IMR-90 (cell line): ENCODE results near the gene UNC5A. TPM values are rescaled to one million over a fixed set of nuclear protein-coding genes. Genes with fewer than 3 reads are reported as not detected.

Experiments used
- ATAC-seq: fragments of 200-7000 bp; cut with Tn5 transposase; 2 replicates; pipeline ENCODE4 v1.9.1; 2020; ENCODE audit warnings: low read depth, mild to moderate bottlenecking, moderate library complexity
- BruUV-seq: library from RNA; stranded (reverse); fragments of 400-500 nt; replicated peaks from 2 replicates; lab custom pipeline; 2021; lab: Mats Ljungman, UMichigan
- CTCF ChIA-PET: fragments of 300-600 bp; formaldehyde crosslinking; extraction: SDS; loops from one replicate; lab custom pipeline; 2021; ENCODE audit warnings: antibody characterized with exemption; lab: Yijun Ruan, JAX
- POLR2A ChIA-PET: fragments of 300-600 bp; sonication (Branson Sonifier 250); formaldehyde crosslinking; loops from one replicate; lab custom pipeline; 2022; ENCODE audit warnings: antibody characterized with exemption; ENCODE audit not compliant: unreplicated experiment; lab: Charles Lee
- DNase-seq: peaks from one replicate; pipeline ENCODE4 v3.0.0; 2013
- H2AFZ ChIP-seq: replicated peaks from 2 replicates; pipeline ENCODE3; 2013; ENCODE audit warnings: low read length, mild to moderate bottlenecking; ENCODE audit not compliant: poor library complexity
- H2AK5ac ChIP-seq: 2 replicates; pipeline ENCODE4 v1.6.1; 2013; ENCODE audit warnings: low read depth, low read length, inconsistent platforms
- H2AK9ac ChIP-seq: replicated peaks from 2 replicates; pipeline ENCODE3; 2013; ENCODE audit warnings: mild to moderate bottlenecking, low read depth, low read length, moderate library complexity; ENCODE audit not compliant: poor library complexity
- H2BK120ac ChIP-seq: 2 replicates; pipeline ENCODE4 v1.6.1; 2013; ENCODE audit warnings: low read depth, low read length, inconsistent platforms
- H2BK15ac ChIP-seq: 3 replicates; pipeline ENCODE4 v1.6.1; 2013; ENCODE audit warnings: low read depth, low read length, inconsistent platforms
- H2BK20ac ChIP-seq: 2 replicates; pipeline ENCODE4 v1.6.1; 2013; ENCODE audit warnings: low read depth, mild to moderate bottlenecking, inconsistent platforms, low read length, moderate library complexity
- H2BK5ac ChIP-seq: 2 replicates; pipeline ENCODE4 v1.6.1; 2013; ENCODE audit warnings: mild to moderate bottlenecking, low read depth, low read length, inconsistent platforms; ENCODE audit not compliant: poor library complexity, severe bottlenecking
- H3K14ac ChIP-seq: replicated peaks from 2 replicates; pipeline ENCODE4 v1.6.1; 2013; ENCODE audit warnings: low read depth, low read length, inconsistent platforms
- H3K18ac ChIP-seq: 2 replicates; pipeline ENCODE4 v1.6.1; 2013; ENCODE audit warnings: low read depth, low read length, control low read depth
- H3K23ac ChIP-seq: 2 replicates; pipeline ENCODE4 v1.6.1; 2013; ENCODE audit warnings: low read depth, low read length, inconsistent platforms
- H3K27ac ChIP-seq: 2 replicates; pipeline ENCODE4 v1.5.1; 2013; ENCODE audit warnings: mild to moderate bottlenecking, control low read depth, low read length; ENCODE audit not compliant: insufficient read depth
- H3K27me3 ChIP-seq: 2 replicates; pipeline ENCODE4 v1.6.1; 2013; ENCODE audit warnings: low read length; ENCODE audit not compliant: control insufficient read depth, insufficient read depth
- H3K36me3 ChIP-seq: 2 replicates; pipeline ENCODE4 v1.6.1; 2013; ENCODE audit warnings: low read length, mixed read lengths; ENCODE audit not compliant: control insufficient read depth, insufficient read depth
- H3K4ac ChIP-seq: 2 replicates; pipeline ENCODE4 v1.6.1; 2013; ENCODE audit warnings: low read depth, low read length, inconsistent platforms
- H3K4me1 ChIP-seq: 2 replicates; pipeline ENCODE4 v1.6.1; 2013; ENCODE audit warnings: low read length, mixed read lengths; ENCODE audit not compliant: control insufficient read depth, insufficient read depth
- H3K4me2 ChIP-seq: 2 replicates; pipeline ENCODE4 v1.6.1; 2013; ENCODE audit warnings: low read depth, mild to moderate bottlenecking, control low read depth, low read length, moderate library complexity
- H3K4me3 ChIP-seq: 2 replicates; pipeline ENCODE4 v1.5.1; 2013; ENCODE audit warnings: low read depth, mild to moderate bottlenecking, control low read depth, low read length, moderate library complexity; ENCODE audit not compliant: insufficient read depth
- H3K56ac ChIP-seq: 2 replicates; pipeline ENCODE4 v1.6.1; 2013; ENCODE audit warnings: low read length, inconsistent platforms; ENCODE audit not compliant: insufficient read depth; ENCODE audit errors: extremely low read depth
- H3K79me1 ChIP-seq, 2 experiments: 2 replicates each; pipeline ENCODE4 v1.6.1; 2013; ENCODE audit warnings: low read length in 2 of 2, inconsistent platforms in 1 of 2, low read depth in 1 of 2
- H3K9ac ChIP-seq: 2 replicates; pipeline ENCODE4 v1.6.1; 2013; ENCODE audit warnings: low read depth, low read length, control low read depth
- H3K9me1 ChIP-seq: 2 replicates; pipeline ENCODE4 v1.6.1; 2013; ENCODE audit warnings: low read length, inconsistent platforms; ENCODE audit not compliant: insufficient read depth
- H3K9me3 ChIP-seq: 2 replicates; pipeline ENCODE4 v1.6.1; 2013; ENCODE audit warnings: low read length; ENCODE audit not compliant: control insufficient read depth, insufficient read depth
- H4K20me1 ChIP-seq: 2 replicates; pipeline ENCODE4 v1.6.1; 2013; ENCODE audit warnings: low read length, inconsistent platforms; ENCODE audit not compliant: insufficient read depth
- H4K5ac ChIP-seq: 2 replicates; pipeline ENCODE4 v1.6.1; 2013; ENCODE audit warnings: mild to moderate bottlenecking, low read depth, low read length, control low read depth
- H4K8ac ChIP-seq, 2 experiments: 2 replicates each; pipeline ENCODE4 v1.6.1; 2013; ENCODE audit warnings: low read depth in 2 of 2, low read length in 2 of 2, control low read depth in 1 of 2, inconsistent platforms in 1 of 2
- H4K91ac ChIP-seq: 2 replicates; pipeline ENCODE4 v1.6.1; 2013; ENCODE audit warnings: low read depth, low read length, inconsistent platforms; ENCODE audit not compliant: insufficient read depth
- CTCF ChIP-seq: conservative IDR thresholded peaks from 2 replicates; pipeline ENCODE4 v1.5.1; 2012; ENCODE audit warnings: mild to moderate bottlenecking, low read depth, low read length, improper control_type of control experiment
- WGBS, 2 experiments: methylation state at CpG; one replicate each; pipeline versions ENCODE4 v1.1.5 to v1.1.7; 2013; ENCODE audit warnings: missing lambda C conversion rate in 2 of 2; ENCODE audit not compliant: insufficient read length in 1 of 2; ENCODE audit errors: extremely low coverage in 2 of 2; 5-methylcytosine and 5-hydroxymethylcytosine counted together
- dilution Hi-C: fragments of 300-500 bp; cut with HindIII; formaldehyde crosslinking; loops from one replicate; pipeline ENCODE4 v1.14.3; 2018; ENCODE audit warnings: low sequenced_read_pairs; ENCODE audit not compliant: unreplicated experiment
- in situ Hi-C: fragments of 300-500 bp; cut with MboI; formaldehyde crosslinking; loops from 3 replicates; pipeline ENCODE4 v1.14.3; 2019; ENCODE audit warnings: low sequenced_read_pairs, inconsistent platforms, mixed read lengths
- intact Hi-C: fragments of 100-400 bp; cut with micrococcal nuclease; formaldehyde crosslinking; loops from 2 replicates; pipeline ENCODE4 v1.10.0; 2022
- polyA plus RNA-seq, 3 experiments: library from polyadenylated mRNA; depleted of rRNA; stranded (reverse); fragments of >200 nt; gene quantifications; 2 replicates each; pipeline ENCODE4 v1.2.3, GENCODE V29; 2012; ENCODE audit warnings: low replicate concordance in 1 of 3
- total RNA-seq: library from RNA; depleted of rRNA; stranded (reverse); fragments of >200 nt; gene quantifications from 2 replicates; pipeline ENCODE4 v1.2.3, GENCODE V29; 2012

UNC5A gene
- total and polyA plus RNA-seq, 2 of the 4 experiments (the other 2 are of a cell fraction), result not detected

DNA sequence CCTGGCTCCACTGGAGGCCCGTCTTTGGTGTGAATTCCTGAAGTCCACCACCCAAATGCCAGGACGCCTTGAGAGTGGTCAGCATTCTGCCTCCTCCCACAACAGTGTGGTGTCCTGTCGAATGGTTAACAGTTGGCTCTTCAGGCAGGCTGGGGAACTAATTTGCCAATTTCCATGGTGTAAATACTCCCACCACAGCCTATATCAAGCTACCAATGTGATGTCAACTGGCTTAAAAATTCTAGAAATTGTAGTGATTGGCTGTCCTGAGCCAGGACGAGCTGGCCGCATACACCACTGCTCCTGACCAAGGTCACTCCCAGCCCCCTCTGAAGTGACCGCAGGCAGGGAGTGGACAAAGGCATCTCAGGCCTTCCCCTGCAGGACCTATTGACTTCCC lies 11.1 kb downstream of the UNC5A start:
- ChIA-PET CTCF (no interaction called here), POLR2A (no interaction called here)
- no peak overlapping the region for H4K8ac ChIP-seq
- H2BK120ac ChIP-seq, result no peak overlapping the region
- intact Hi-C loops, result no loop called here
- whole genome bisulfite sequencing, 2 experiments, result 57% methylated on average over 3 of the region's 6 CpGs; no CpG with 5 or more reads in 1 of the 2 experiments
- no peak for TF ChIP-seq CTCF
- no peak overlapping the region for H2AFZ ChIP-seq
- no peak overlapping the region for H3K23ac ChIP-seq
- H4K20me1 ChIP-seq, result no peaks in the 10 kb centered on the region
- H2AK5ac ChIP-seq, result no peak overlapping the region
- no peaks in the 10 kb centered on the region for H3K79me1 ChIP-seq
- ATAC-seq (no peak), DNase-seq (no peak)
- no peak overlapping the region for H2AK9ac ChIP-seq
- H2BK15ac ChIP-seq, result no peak overlapping the region
- H3K18ac ChIP-seq, result no peak overlapping the region
- in situ Hi-C loops, result no loop called here
- no peak overlapping the region for H3K4me3 ChIP-seq
- no peak overlapping the region for H3K27ac ChIP-seq
- peaks cover 56% of the 10 kb centered on the region for H3K27me3 ChIP-seq
- H3K9me3 ChIP-seq, result no peaks in the 10 kb centered on the region; the same call in 1 of the 2 replicates
- no peak overlapping the region for H4K91ac ChIP-seq
- H3K14ac ChIP-seq, result no peak overlapping the region
- H3K9me1 ChIP-seq, result no peaks in the 10 kb centered on the region
- H2BK20ac ChIP-seq, result no peak overlapping the region
- no peak overlapping the region for H3K9ac ChIP-seq
- BruUV-seq, result no TSS peak
- no peaks in the 10 kb centered on the region for H3K36me3 ChIP-seq
- H3K4ac ChIP-seq, result no peak overlapping the region
- no peak overlapping the region for H3K4me2 ChIP-seq
- no peak overlapping the region for H4K5ac ChIP-seq
- no peak overlapping the region for H3K56ac ChIP-seq
- dilution Hi-C loops, result no loop called here
- H2BK5ac ChIP-seq, result no peak overlapping the region
- H3K4me1 ChIP-seq, result no peaks in the 10 kb centered on the region
